ENCODE data around the gene PCED1B.

DNA sequence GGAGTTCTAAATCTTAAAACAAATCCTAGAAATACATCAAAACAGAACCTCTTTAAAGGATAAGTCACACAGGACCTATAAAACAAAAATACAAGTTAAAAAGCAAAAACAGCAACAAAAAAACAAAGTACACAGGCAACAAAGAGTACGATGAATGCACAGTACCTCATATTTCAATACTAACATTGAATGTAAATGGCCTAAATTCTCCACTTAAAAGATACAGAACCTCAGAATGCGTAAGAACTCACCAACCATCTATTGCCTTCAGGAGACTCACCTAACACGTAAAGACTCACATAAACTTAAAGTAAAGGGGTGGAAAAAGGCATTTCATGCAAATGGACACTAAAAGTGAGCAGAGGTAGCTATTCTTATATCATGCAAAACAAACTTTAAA lies 172.5 kb downstream of the PCED1B start:
- TF ChIP-seq, protein P1, sequence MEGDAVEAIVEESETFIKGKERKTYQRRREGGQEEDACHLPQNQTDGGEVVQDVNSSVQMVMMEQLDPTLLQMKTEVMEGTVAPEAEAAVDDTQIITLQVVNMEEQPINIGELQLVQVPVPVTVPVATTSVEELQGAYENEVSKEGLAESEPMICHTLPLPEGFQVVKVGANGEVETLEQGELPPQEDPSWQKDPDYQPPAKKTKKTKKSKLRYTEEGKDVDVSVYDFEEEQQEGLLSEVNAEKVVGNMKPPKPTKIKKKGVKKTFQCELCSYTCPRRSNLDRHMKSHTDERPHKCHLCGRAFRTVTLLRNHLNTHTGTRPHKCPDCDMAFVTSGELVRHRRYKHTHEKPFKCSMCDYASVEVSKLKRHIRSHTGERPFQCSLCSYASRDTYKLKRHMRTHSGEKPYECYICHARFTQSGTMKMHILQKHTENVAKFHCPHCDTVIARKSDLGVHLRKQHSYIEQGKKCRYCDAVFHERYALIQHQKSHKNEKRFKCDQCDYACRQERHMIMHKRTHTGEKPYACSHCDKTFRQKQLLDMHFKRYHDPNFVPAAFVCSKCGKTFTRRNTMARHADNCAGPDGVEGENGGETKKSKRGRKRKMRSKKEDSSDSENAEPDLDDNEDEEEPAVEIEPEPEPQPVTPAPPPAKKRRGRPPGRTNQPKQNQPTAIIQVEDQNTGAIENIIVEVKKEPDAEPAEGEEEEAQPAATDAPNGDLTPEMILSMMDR (conservative IDR thresholded peaks at IDR 0.05 in 1 of 2, IDR thresholded peaks at IDR 0.05 in 1 of 2; ENCODE audit: low read depth in 1 of 2, low read length in 2 of 2): no peak
- no peak for TF ChIP-seq EZH2 (IDR thresholded peaks at IDR 0.05; ENCODE audit: low read length, missing control alignments)

Measured in fibroblast of lung (primary cell).